ENCODE measurements around the gene GIPC2.

Gene GIPC2

GRCh38 chr1:78045563-78045925, 222 bp upstream of the GIPC2 start:
- Histone ChIP-seq H3K9me3 (ENCODE audit: control insufficient read depth, insufficient read depth, low read length) (no peaks in the 10 kb centered on the region), H3K27ac (ENCODE audit: low read depth, low read length) (no peak overlapping the region), H3K27me3 (ENCODE audit: control insufficient read depth, low read length) (peaks cover 28% of the 10 kb centered on the region), H3F3A (ENCODE audit: control insufficient read depth, insufficient read depth) (no peaks in the 10 kb centered on the region), H4K20me1 (ENCODE audit: control insufficient read depth, insufficient read depth, low read depth, low read length) (no peaks in the 10 kb centered on the region), H3K4me1 (ENCODE audit: control insufficient read depth, low read length) (no peaks in the 10 kb centered on the region), H3K36me3 (ENCODE audit: control insufficient read depth, low read length) (no peaks in the 10 kb centered on the region), H3K4me3 (ENCODE audit: low read length) (no peak overlapping the region), H3K9me2 (replicated peaks; ENCODE audit: control insufficient read depth, low read length) (no peaks in the 10 kb centered on the region), H3K4me2 (ENCODE audit: low read length) (no peak overlapping the region), H3K79me2 (ENCODE audit: control insufficient read depth, low read length) (no peaks in the 10 kb centered on the region)
- TF ChIP-seq EZH2phosphoT487 (IDR thresholded peaks at IDR 0.05; ENCODE audit: borderline replicate concordance, low read length) (no peak), CTCF (IDR thresholded peaks at IDR 0.05; ENCODE audit: low read depth, low read length, poor library complexity, severe bottlenecking) (no peak)

- H3K27me3 ChIP-seq (ENCODE audit: control insufficient read depth, low read length) = peaks cover 28% of the 10 kb centered on the region
- H3F3A ChIP-seq (ENCODE audit: control insufficient read depth, insufficient read depth) = no peaks in the 10 kb centered on the region
- no peaks in the 10 kb centered on the region for H3K9me2 ChIP-seq (replicated peaks; ENCODE audit: control insufficient read depth, low read length)
- H3K9me3 ChIP-seq (ENCODE audit: control insufficient read depth, insufficient read depth, low read length) = no peaks in the 10 kb centered on the region
- H3K4me1 ChIP-seq (ENCODE audit: control insufficient read depth, low read length) = no peaks in the 10 kb centered on the region
- no peaks in the 10 kb centered on the region for H4K20me1 ChIP-seq (ENCODE audit: control insufficient read depth, insufficient read depth, low read depth, low read length)
- no peak overlapping the region for H3K4me3 ChIP-seq (ENCODE audit: low read length)
- H3K4me2 ChIP-seq (ENCODE audit: low read length) = no peak overlapping the region
- H3K27ac ChIP-seq (ENCODE audit: low read depth, low read length) = no peak overlapping the region
- no peaks in the 10 kb centered on the region for H3K79me2 ChIP-seq (ENCODE audit: control insufficient read depth, low read length)
- no peak for TF ChIP-seq EZH2phosphoT487 (IDR thresholded peaks at IDR 0.05; ENCODE audit: borderline replicate concordance, low read length)
- TF ChIP-seq CTCF (IDR thresholded peaks at IDR 0.05; ENCODE audit: low read depth, low read length, poor library complexity, severe bottlenecking) = no peak
- no peaks in the 10 kb centered on the region for H3K36me3 ChIP-seq (ENCODE audit: control insufficient read depth, low read length)
Observed at GRCh38 chr1:78047106-78047505, 1.3 kb downstream of the GIPC2 start.

- TF ChIP-seq CTCF (IDR thresholded peaks at IDR 0.05; ENCODE audit: low read depth, low read length, poor library complexity, severe bottlenecking) = no peak
- no peak for TF ChIP-seq EZH2phosphoT487 (IDR thresholded peaks at IDR 0.05; ENCODE audit: borderline replicate concordance, low read length)
- H3K27me3 ChIP-seq (ENCODE audit: control insufficient read depth, low read length) = peaks cover 28% of the 10 kb centered on the region
- no peaks in the 10 kb centered on the region for H3K79me2 ChIP-seq (ENCODE audit: control insufficient read depth, low read length)
- H3K9me3 ChIP-seq (ENCODE audit: control insufficient read depth, insufficient read depth, low read length) = no peaks in the 10 kb centered on the region
- H3K4me3 ChIP-seq (ENCODE audit: low read length) = no peak overlapping the region
- no peaks in the 10 kb centered on the region for H4K20me1 ChIP-seq (ENCODE audit: control insufficient read depth, insufficient read depth, low read depth, low read length)
- H3K4me2 ChIP-seq (ENCODE audit: low read length) = no peak overlapping the region
- H3K27ac ChIP-seq (ENCODE audit: low read depth, low read length) = no peak overlapping the region
- H3K36me3 ChIP-seq (ENCODE audit: control insufficient read depth, low read length) = no peaks in the 10 kb centered on the region
- no peaks in the 10 kb centered on the region for H3K4me1 ChIP-seq (ENCODE audit: control insufficient read depth, low read length)
- no peaks in the 10 kb centered on the region for H3F3A ChIP-seq (ENCODE audit: control insufficient read depth, insufficient read depth)
- H3K9me2 ChIP-seq (replicated peaks; ENCODE audit: control insufficient read depth, low read length) = no peaks in the 10 kb centered on the region
Observed at GRCh38 chr1:78047631-78048030, 1.9 kb downstream of the GIPC2 start.

GRCh38 chr1:78048446-78048845, 2.7 kb downstream of the GIPC2 start:
- no peak overlapping the region for H3K27ac ChIP-seq (ENCODE audit: low read depth, low read length)
- TF ChIP-seq CTCF (IDR thresholded peaks at IDR 0.05; ENCODE audit: low read depth, low read length, poor library complexity, severe bottlenecking) = no peak
- no peaks in the 10 kb centered on the region for H3K36me3 ChIP-seq (ENCODE audit: control insufficient read depth, low read length)
- no peaks in the 10 kb centered on the region for H3K4me1 ChIP-seq (ENCODE audit: control insufficient read depth, low read length)
- no peaks in the 10 kb centered on the region for H4K20me1 ChIP-seq (ENCODE audit: control insufficient read depth, insufficient read depth, low read depth, low read length)
- no peaks in the 10 kb centered on the region for H3K9me2 ChIP-seq (replicated peaks; ENCODE audit: control insufficient read depth, low read length)
- peaks cover 28% of the 10 kb centered on the region for H3K27me3 ChIP-seq (ENCODE audit: control insufficient read depth, low read length)
- H3K4me3 ChIP-seq (ENCODE audit: low read length) = no peak overlapping the region
- no peaks in the 10 kb centered on the region for H3K79me2 ChIP-seq (ENCODE audit: control insufficient read depth, low read length)
- no peaks in the 10 kb centered on the region for H3F3A ChIP-seq (ENCODE audit: control insufficient read depth, insufficient read depth)
- H3K9me3 ChIP-seq (ENCODE audit: control insufficient read depth, insufficient read depth, low read length) = no peaks in the 10 kb centered on the region
- H3K4me2 ChIP-seq (ENCODE audit: low read length) = no peak overlapping the region
